SK-N-SH treated with all-trans-retinoic acid at 6 μM for 48 hours (cell line): ENCODE measurements around the gene NEMF.

ENCODE experiments used
- ATAC-seq: fragments of 200-7000 bp; cut with Tn5 transposase; 3 replicates; pipeline ENCODE4 v1.9.1; 2020; ENCODE audit warnings: mild to moderate bottlenecking, moderate library complexity
- ARNTL ChIP-seq: fragments of 450-650 bp; formaldehyde crosslinking; IDR thresholded peaks from 2 replicates; pipeline ENCODE4 v1.5.0; 2020; ENCODE audit warnings: low read depth, mild to moderate bottlenecking, moderate library complexity, borderline replicate concordance
- CSDC2 ChIP-seq: fragments of 250-450 bp; sonication (Bioruptor Pico); IDR thresholded peaks from 2 replicates; pipeline ENCODE4 v1.5.0; 2020; ENCODE audit warnings: mild to moderate bottlenecking, moderate library complexity
- ESRRG ChIP-seq: fragments of 250-450 bp; sonication (Bioruptor Pico); IDR thresholded peaks from 2 replicates; pipeline ENCODE4 v1.6.1; 2021; ENCODE audit warnings: mild to moderate bottlenecking
- GLIS3 ChIP-seq: fragments of 250-450 bp; sonication (Bioruptor Pico); IDR thresholded peaks from 2 replicates; pipeline ENCODE4 v1.5.0; 2020; ENCODE audit warnings: mild to moderate bottlenecking, moderate library complexity
- RARB ChIP-seq: fragments of 250-450 bp; sonication (Bioruptor Pico); IDR thresholded peaks from 2 replicates; pipeline ENCODE4 v1.8.0; 2021; ENCODE audit warnings: mild to moderate bottlenecking, moderate library complexity
- TCF4 ChIP-seq: fragments of 250-450 bp; sonication (Bioruptor Pico); IDR thresholded peaks from 2 replicates; pipeline ENCODE4 v1.8.0; 2021; ENCODE audit warnings: mild to moderate bottlenecking, moderate library complexity, borderline replicate concordance
- TOX ChIP-seq: fragments of 250-450 bp; sonication (Bioruptor Pico); IDR thresholded peaks from 2 replicates; pipeline ENCODE4 v1.8.0; 2021; ENCODE audit warnings: mild to moderate bottlenecking, moderate library complexity, borderline replicate concordance
- ZC3H10 ChIP-seq: fragments of 250-450 bp; sonication (Bioruptor Pico); IDR thresholded peaks from 2 replicates; pipeline ENCODE4 v1.5.1; 2021; ENCODE audit warnings: mild to moderate bottlenecking, moderate library complexity
- ZFP3 ChIP-seq: fragments of 250-450 bp; sonication (Bioruptor Pico); IDR thresholded peaks from 2 replicates; pipeline ENCODE4 v1.5.0; 2020; ENCODE audit warnings: mild to moderate bottlenecking, moderate library complexity
- ZNF565 ChIP-seq: fragments of 450-650 bp; formaldehyde crosslinking; conservative IDR thresholded peaks from 2 replicates; pipeline ENCODE4 v1.5.0; 2020; ENCODE audit warnings: low read depth, mild to moderate bottlenecking, moderate library complexity
- ZNF70 ChIP-seq: fragments of 450-650 bp; formaldehyde crosslinking; IDR thresholded peaks from 2 replicates; pipeline ENCODE4 v1.5.0; 2020; ENCODE audit warnings: mild to moderate bottlenecking, moderate library complexity
- ZNF8 ChIP-seq: fragments of 450-650 bp; formaldehyde crosslinking; IDR thresholded peaks from 2 replicates; pipeline ENCODE4 v1.5.0; 2020; ENCODE audit warnings: mild to moderate bottlenecking, moderate library complexity
- TF ChIP-seq, protein P1 (sequence below): fragments of 250-450 bp; sonication (Bioruptor Pico); IDR thresholded peaks from 2 replicates; pipeline ENCODE4 v1.5.0; 2020; ENCODE audit warnings: mild to moderate bottlenecking, moderate library complexity
- TF ChIP-seq, protein P2 (sequence below): fragments of 250-450 bp; sonication (Bioruptor Pico); IDR thresholded peaks from 2 replicates; pipeline ENCODE4 v1.8.0; 2021; ENCODE audit warnings: low read depth, mild to moderate bottlenecking, moderate library complexity, borderline replicate concordance
- TF ChIP-seq, protein P3 (sequence below): fragments of 250-450 bp; sonication (Bioruptor Pico); IDR thresholded peaks from 2 replicates; pipeline ENCODE4 v1.5.1; 2021; ENCODE audit warnings: mild to moderate bottlenecking, moderate library complexity
- TF ChIP-seq, protein P4 (sequence below): fragments of 250-450 bp; sonication (Bioruptor Pico); IDR thresholded peaks from 2 replicates; pipeline ENCODE4 v1.5.1; 2020; ENCODE audit warnings: low read depth, mild to moderate bottlenecking, moderate library complexity
- TF ChIP-seq, protein P5 (sequence below): fragments of 250-450 bp; sonication (Bioruptor Pico); IDR thresholded peaks from 2 replicates; pipeline ENCODE4 v1.8.0; 2020; ENCODE audit warnings: mild to moderate bottlenecking, moderate library complexity, borderline replicate concordance

The NEMF gene

DNA sequence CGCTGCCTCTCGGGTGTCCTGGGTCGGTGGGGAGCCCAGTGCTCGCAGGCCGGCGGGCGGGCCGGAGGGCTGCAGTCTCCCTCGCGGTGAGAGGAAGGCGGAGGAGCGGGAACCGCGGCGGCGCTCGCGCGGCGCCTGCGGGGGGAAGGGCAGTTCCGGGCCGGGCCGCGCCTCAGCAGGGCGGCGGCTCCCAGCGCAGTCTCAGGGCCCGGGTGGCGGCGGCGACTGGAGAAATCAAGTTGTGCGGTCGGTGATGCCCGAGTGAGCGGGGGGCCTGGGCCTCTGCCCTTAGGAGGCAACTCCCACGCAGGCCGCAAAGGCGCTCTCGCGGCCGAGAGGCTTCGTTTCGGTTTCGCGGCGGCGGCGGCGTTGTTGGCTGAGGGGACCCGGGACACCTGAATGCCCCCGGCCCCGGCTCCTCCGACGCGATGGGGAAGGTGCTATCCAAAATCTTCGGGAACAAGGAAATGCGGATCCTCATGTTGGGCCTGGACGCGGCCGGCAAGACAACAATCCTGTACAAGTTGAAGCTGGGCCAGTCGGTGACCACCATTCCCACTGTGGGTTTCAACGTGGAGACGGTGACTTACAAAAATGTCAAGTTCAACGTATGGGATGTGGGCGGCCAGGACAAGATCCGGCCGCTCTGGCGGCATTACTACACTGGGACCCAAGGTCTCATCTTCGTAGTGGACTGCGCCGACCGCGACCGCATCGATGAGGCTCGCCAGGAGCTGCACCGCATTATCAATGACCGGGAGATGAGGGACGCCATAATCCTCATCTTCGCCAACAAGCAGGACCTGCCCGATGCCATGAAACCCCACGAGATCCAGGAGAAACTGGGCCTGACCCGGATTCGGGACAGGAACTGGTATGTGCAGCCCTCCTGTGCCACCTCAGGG lies 41.0 kb upstream of the NEMF start (continued):
- TF ChIP-seq, protein P1, sequence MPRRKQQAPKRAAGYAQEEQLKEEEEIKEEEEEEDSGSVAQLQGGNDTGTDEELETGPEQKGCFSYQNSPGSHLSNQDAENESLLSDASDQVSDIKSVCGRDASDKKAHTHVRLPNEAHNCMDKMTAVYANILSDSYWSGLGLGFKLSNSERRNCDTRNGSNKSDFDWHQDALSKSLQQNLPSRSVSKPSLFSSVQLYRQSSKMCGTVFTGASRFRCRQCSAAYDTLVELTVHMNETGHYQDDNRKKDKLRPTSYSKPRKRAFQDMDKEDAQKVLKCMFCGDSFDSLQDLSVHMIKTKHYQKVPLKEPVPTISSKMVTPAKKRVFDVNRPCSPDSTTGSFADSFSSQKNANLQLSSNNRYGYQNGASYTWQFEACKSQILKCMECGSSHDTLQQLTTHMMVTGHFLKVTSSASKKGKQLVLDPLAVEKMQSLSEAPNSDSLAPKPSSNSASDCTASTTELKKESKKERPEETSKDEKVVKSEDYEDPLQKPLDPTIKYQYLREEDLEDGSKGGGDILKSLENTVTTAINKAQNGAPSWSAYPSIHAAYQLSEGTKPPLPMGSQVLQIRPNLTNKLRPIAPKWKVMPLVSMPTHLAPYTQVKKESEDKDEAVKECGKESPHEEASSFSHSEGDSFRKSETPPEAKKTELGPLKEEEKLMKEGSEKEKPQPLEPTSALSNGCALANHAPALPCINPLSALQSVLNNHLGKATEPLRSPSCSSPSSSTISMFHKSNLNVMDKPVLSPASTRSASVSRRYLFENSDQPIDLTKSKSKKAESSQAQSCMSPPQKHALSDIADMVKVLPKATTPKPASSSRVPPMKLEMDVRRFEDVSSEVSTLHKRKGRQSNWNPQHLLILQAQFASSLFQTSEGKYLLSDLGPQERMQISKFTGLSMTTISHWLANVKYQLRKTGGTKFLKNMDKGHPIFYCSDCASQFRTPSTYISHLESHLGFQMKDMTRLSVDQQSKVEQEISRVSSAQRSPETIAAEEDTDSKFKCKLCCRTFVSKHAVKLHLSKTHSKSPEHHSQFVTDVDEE (CRISPR knock-in tag), result no peak
- TF ChIP-seq, protein P2, sequence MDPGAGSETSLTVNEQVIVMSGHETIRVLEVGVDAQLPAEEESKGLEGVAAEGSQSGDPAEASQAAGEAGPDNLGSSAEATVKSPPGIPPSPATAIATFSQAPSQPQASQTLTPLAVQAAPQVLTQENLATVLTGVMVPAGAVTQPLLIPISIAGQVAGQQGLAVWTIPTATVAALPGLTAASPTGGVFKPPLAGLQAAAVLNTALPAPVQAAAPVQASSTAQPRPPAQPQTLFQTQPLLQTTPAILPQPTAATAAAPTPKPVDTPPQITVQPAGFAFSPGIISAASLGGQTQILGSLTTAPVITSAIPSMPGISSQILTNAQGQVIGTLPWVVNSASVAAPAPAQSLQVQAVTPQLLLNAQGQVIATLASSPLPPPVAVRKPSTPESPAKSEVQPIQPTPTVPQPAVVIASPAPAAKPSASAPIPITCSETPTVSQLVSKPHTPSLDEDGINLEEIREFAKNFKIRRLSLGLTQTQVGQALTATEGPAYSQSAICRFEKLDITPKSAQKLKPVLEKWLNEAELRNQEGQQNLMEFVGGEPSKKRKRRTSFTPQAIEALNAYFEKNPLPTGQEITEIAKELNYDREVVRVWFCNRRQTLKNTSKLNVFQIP (CRISPR knock-in tag), result no peak
- TF ChIP-seq ZFP3 (CRISPR knock-in tag) (no peak), RARB (CRISPR knock-in tag) (no peak), ESRRG (CRISPR knock-in tag) (no peak), ARNTL (CRISPR knock-in tag) (no peak), ZNF8 (no peak)

DNA sequence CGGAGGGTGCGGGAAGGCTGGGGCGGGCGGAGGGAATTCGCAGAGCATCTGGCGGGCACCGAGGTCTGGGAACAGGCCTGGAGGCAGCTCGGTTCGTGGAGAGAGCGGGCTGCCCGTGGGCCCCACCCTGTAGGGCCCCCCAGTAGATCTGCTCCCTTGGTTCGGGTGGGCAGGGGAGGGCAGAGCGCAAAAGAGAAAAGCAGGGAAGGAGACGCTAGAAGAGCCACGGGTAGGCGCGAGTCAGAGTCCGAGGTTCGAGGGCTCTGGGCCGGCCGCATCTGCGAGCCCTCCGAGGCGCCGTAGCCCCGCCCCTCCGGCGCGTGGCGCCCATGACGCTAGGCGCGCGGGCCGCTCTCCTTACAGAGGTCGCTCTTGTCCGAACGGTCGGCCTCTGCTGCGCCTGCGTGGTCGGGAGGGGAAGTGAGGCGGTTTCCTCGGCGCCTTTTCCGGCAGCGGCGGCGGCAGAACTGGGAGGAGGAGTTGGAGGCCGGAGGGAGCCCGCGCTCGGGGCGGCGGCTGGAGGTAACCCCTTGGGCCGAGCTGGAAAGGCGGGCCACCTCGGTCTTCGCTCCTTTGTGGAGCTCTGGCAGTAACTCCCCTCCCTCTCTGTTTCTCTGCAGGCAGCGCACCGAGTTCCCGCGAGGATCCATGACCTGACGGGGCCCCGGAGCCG lies 40.2 kb upstream of the NEMF start, which contains the start of gene ARF6:
TSS of gene ARF6 (plus strand) at position 447 of the 673 bp plus-strand sequence. CDS start 655 bp downstream, outside the sequence.
- ATAC-seq, result peak; percentile 92
- TF ChIP-seq ZNF8 (no peak), TCF4 (CRISPR knock-in tag) (peak; percentile 34; the same call in 1 of the 2 replicates), CSDC2 (no peak), ZC3H10 (CRISPR knock-in tag) (no peak), ZFP3 (CRISPR knock-in tag) (no peak), TOX (no peak), ZNF565 (no peak)
- TF ChIP-seq, protein P1 (CRISPR knock-in tag), result 0 out of 2 replicates have a peak, but pooled peaks have one; percentile 34
- TF ChIP-seq, protein P3, sequence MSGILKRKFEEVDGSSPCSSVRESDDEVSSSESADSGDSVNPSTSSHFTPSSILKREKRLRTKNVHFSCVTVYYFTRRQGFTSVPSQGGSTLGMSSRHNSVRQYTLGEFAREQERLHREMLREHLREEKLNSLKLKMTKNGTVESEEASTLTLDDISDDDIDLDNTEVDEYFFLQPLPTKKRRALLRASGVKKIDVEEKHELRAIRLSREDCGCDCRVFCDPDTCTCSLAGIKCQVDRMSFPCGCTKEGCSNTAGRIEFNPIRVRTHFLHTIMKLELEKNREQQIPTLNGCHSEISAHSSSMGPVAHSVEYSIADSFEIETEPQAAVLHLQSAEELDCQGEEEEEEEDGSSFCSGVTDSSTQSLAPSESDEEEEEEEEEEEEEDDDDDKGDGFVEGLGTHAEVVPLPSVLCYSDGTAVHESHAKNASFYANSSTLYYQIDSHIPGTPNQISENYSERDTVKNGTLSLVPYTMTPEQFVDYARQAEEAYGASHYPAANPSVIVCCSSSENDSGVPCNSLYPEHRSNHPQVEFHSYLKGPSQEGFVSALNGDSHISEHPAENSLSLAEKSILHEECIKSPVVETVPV, result no peak
- TF ChIP-seq, protein P2 (CRISPR knock-in tag), result no peak
- TF ChIP-seq, protein P4, sequence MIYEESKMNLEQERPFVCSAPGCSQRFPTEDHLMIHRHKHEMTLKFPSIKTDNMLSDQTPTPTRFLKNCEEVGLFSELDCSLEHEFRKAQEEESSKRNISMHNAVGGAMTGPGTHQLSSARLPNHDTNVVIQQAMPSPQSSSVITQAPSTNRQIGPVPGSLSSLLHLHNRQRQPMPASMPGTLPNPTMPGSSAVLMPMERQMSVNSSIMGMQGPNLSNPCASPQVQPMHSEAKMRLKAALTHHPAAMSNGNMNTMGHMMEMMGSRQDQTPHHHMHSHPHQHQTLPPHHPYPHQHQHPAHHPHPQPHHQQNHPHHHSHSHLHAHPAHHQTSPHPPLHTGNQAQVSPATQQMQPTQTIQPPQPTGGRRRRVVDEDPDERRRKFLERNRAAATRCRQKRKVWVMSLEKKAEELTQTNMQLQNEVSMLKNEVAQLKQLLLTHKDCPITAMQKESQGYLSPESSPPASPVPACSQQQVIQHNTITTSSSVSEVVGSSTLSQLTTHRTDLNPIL (CRISPR knock-in tag), result no peak
- TF ChIP-seq, all 23 proteins: peak for 2

DNA sequence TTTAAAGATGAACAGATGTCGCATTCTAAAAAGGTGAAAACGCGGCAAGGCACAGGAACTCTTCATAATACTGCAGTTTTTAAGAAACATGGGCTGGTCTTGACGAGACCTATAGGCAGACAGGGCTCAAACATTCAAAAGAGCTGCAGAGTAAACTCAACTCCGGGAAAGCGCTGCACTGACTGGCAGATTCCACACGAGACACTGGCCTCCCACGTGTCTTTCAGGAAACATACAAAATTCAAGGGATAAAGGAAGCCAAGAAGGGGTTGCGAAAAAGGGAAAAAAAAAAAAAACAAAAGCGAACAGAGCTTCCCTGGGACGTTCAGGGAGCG lies 39.7 kb upstream of the NEMF start:
- ATAC-seq, result peak; percentile 69
- TF ChIP-seq ZNF70 (CRISPR knock-in tag) (no peak), ZFP3 (CRISPR knock-in tag) (no peak), GLIS3 (CRISPR knock-in tag) (no peak), TOX (no peak), ARNTL (CRISPR knock-in tag) (no peak), ZNF565 (no peak)
- TF ChIP-seq, protein P4 (CRISPR knock-in tag), result no peak
- TF ChIP-seq, protein P5, sequence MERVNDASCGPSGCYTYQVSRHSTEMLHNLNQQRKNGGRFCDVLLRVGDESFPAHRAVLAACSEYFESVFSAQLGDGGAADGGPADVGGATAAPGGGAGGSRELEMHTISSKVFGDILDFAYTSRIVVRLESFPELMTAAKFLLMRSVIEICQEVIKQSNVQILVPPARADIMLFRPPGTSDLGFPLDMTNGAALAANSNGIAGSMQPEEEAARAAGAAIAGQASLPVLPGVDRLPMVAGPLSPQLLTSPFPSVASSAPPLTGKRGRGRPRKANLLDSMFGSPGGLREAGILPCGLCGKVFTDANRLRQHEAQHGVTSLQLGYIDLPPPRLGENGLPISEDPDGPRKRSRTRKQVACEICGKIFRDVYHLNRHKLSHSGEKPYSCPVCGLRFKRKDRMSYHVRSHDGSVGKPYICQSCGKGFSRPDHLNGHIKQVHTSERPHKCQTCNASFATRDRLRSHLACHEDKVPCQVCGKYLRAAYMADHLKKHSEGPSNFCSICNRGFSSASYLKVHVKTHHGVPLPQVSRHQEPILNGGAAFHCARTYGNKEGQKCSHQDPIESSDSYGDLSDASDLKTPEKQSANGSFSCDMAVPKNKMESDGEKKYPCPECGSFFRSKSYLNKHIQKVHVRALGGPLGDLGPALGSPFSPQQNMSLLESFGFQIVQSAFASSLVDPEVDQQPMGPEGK (CRISPR knock-in tag), result no peak
